Measurements from ENCODE around the gene TMEM254. TPM values are rescaled to one million over a fixed set of nuclear protein-coding genes. Genes with fewer than 3 reads are reported as not detected.

TMEM254 gene
- total and polyA plus RNA-seq, 2 of the 4 experiments (the other 2 are of a cell fraction) = 4.7 to 10.7 TPM

DNA sequence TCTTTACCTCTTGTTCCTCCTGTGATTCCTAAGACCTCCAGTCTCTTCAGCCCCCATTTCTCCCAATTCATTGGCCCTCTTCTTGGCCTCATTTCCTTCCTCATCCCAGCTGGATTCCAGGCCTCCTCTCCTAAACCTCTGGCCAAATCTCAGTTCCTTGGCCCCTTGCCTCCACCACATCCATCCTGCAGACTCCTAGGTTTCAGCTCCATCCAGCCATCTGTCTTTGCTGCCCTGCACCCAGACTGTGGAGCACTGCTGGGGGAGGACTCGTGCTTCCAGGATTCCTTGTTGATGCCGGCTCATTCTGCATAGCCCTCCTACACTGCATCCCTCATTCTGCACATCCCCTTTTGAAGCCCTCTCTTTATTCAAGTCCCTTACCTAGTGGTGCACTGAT, 60.8 kb downstream of the TMEM254 start:
- POLR2A ChIA-PET (ENCODE audit: unreplicated experiment) = interaction anchor here (0.6 kb wide), 1 partner anchor 45 kb away, joined by 3 read pairs; no protein-coding TSS in a partner anchor
- dilution Hi-C loops (cut with HindIII; ENCODE audit: low sequenced_read_pairs, unreplicated experiment) = no loop called here

More for the DNA sequence above, 60.8 kb downstream of the TMEM254 start:
- Histone ChIP-seq H3K4me1 (ENCODE audit: control insufficient read depth, insufficient read depth, low read length) (peaks cover 18% of the 10 kb centered on the region), H3K79me1 (ENCODE audit: low read depth in 1 of 2, low read length in 2 of 2) (peaks cover 0 to 11% of the 10 kb centered on the region in 2 experiments; a peak in 1 of 4 replicates), H3K9me3 (ENCODE audit: control insufficient read depth, insufficient read depth, low read length) (no peaks in the 10 kb centered on the region), H2AK5ac (ENCODE audit: low read depth, low read length) (0 out of 2 replicates have a peak overlapping the region, but pooled peaks have one; percentile 24), H3K36me3 (ENCODE audit: control insufficient read depth, insufficient read depth, low read length) (no peaks in the 10 kb centered on the region), H3K9ac (ENCODE audit: low read depth, low read length) (no peak overlapping the region), H3K9me1 (ENCODE audit: insufficient read depth, low read length) (peaks cover 8% of the 10 kb centered on the region; the same call in 1 of the 2 replicates), H3K4ac (ENCODE audit: low read depth, low read length) (no peak overlapping the region; the same call in 1 of the 2 replicates), H2BK15ac (ENCODE audit: low read depth, low read length) (no peak overlapping the region), H2BK120ac (ENCODE audit: low read depth, low read length) (no peak overlapping the region; the same call in 1 of the 2 replicates), H4K91ac (ENCODE audit: insufficient read depth, low read depth, low read length) (no peak overlapping the region), H3K4me3 (ENCODE audit: insufficient read depth, low read depth, low read length) (no peak overlapping the region), H3K23ac (ENCODE audit: low read depth, low read length) (no peak overlapping the region), H3K18ac (ENCODE audit: low read depth, low read length) (no peak overlapping the region), H2BK20ac (ENCODE audit: low read depth, low read length) (no peak overlapping the region), H4K20me1 (ENCODE audit: insufficient read depth, low read length) (no peaks in the 10 kb centered on the region), H3K56ac (ENCODE audit: extremely low read depth, insufficient read depth, low read length) (no peak overlapping the region), H2BK5ac (ENCODE audit: low read depth, low read length, poor library complexity, severe bottlenecking) (no peak overlapping the region), H3K27ac (ENCODE audit: insufficient read depth, low read length) (no peak overlapping the region), H4K5ac (ENCODE audit: low read depth, low read length) (no peak overlapping the region), H3K14ac (replicated peaks; ENCODE audit: low read depth, low read length) (no peak overlapping the region), H3K4me2 (ENCODE audit: low read depth, low read length) (no peak overlapping the region), H3K27me3 (ENCODE audit: control insufficient read depth, insufficient read depth, low read length) (no peaks in the 10 kb centered on the region), H2AK9ac (replicated peaks; ENCODE audit: low read depth, low read length, poor library complexity) (no peak overlapping the region), H2AFZ (replicated peaks; ENCODE audit: low read length, poor library complexity) (no peak overlapping the region), H4K8ac (ENCODE audit: low read depth in 2 of 2, low read length in 2 of 2) (no peak overlapping the region)
- in situ Hi-C loops (cut with MboI; ENCODE audit: low sequenced_read_pairs) = no loop called here
- no peak for ATAC-seq (ENCODE audit: low read depth)
- no CpG with 5 or more reads among the region's 2 CpGs for WGBS, 2 experiments (ENCODE audit: extremely low coverage in 2 of 2, insufficient read length in 1 of 2)
- intact Hi-C loops (cut with micrococcal nuclease) = loop anchor here (10.0 kb wide), 1 partner anchor 594 kb away; no protein-coding TSS in a partner anchor
- BruUV-seq (replicated peaks) = no TSS peak
- TF ChIP-seq POLR2A (IDR thresholded peaks at IDR 0.05; ENCODE audit: low read depth, low read length) (no peak), MAFK (IDR thresholded peaks at IDR 0.05; ENCODE audit: low read depth, low read length) (no peak), RCOR1 (IDR thresholded peaks at IDR 0.05; ENCODE audit: insufficient replicate concordance, low read length) (no peak), MXI1 (IDR thresholded peaks at IDR 0.05; ENCODE audit: borderline replicate concordance, low read depth, low read length) (no peak), BHLHE40 (IDR thresholded peaks at IDR 0.05; ENCODE audit: low read depth, low read length) (no peak), RAD21 (IDR thresholded peaks at IDR 0.05; ENCODE audit: low read length) (no peak), MAZ (IDR thresholded peaks at IDR 0.05; ENCODE audit: borderline replicate concordance, low read depth, low read length) (no peak), SMC3 (IDR thresholded peaks at IDR 0.05; ENCODE audit: low read depth, low read length) (no peak), CEBPB (IDR thresholded peaks at IDR 0.05; ENCODE audit: low read depth, low read length) (no peak), RFX5 (IDR thresholded peaks at IDR 0.05; ENCODE audit: low read depth, low read length) (no peak), FOS (IDR thresholded peaks at IDR 0.05; ENCODE audit: low read depth, low read length) (no peak), CHD1 (IDR thresholded peaks at IDR 0.05; ENCODE audit: low read depth, low read length) (no peak), CTCF (conservative IDR thresholded peaks at IDR 0.05; ENCODE audit: low read depth, low read length) (no peak)
- TF ChIP-seq, protein P1, sequence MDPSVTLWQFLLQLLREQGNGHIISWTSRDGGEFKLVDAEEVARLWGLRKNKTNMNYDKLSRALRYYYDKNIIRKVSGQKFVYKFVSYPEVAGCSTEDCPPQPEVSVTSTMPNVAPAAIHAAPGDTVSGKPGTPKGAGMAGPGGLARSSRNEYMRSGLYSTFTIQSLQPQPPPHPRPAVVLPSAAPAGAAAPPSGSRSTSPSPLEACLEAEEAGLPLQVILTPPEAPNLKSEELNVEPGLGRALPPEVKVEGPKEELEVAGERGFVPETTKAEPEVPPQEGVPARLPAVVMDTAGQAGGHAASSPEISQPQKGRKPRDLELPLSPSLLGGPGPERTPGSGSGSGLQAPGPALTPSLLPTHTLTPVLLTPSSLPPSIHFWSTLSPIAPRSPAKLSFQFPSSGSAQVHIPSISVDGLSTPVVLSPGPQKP (IDR thresholded peaks at IDR 0.05; ENCODE audit: borderline replicate concordance, low read depth, low read length) = no peak
- TF ChIP-seq, protein P2, sequence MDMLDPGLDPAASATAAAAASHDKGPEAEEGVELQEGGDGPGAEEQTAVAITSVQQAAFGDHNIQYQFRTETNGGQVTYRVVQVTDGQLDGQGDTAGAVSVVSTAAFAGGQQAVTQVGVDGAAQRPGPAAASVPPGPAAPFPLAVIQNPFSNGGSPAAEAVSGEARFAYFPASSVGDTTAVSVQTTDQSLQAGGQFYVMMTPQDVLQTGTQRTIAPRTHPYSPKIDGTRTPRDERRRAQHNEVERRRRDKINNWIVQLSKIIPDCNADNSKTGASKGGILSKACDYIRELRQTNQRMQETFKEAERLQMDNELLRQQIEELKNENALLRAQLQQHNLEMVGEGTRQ (IDR thresholded peaks at IDR 0.05; ENCODE audit: low read depth, low read length) = no peak
- DNase-seq = no peak
- CTCF ChIA-PET = no interaction called here
